ENCODE data around the gene AKAP8L. TPM values are rescaled to one million over a fixed set of nuclear protein-coding genes. Genes with fewer than 3 reads are reported as not detected.

Gene AKAP8L
- total and polyA plus RNA-seq, 11 donors = 43.3 to 72.2 (median 60.1) TPM

DNA sequence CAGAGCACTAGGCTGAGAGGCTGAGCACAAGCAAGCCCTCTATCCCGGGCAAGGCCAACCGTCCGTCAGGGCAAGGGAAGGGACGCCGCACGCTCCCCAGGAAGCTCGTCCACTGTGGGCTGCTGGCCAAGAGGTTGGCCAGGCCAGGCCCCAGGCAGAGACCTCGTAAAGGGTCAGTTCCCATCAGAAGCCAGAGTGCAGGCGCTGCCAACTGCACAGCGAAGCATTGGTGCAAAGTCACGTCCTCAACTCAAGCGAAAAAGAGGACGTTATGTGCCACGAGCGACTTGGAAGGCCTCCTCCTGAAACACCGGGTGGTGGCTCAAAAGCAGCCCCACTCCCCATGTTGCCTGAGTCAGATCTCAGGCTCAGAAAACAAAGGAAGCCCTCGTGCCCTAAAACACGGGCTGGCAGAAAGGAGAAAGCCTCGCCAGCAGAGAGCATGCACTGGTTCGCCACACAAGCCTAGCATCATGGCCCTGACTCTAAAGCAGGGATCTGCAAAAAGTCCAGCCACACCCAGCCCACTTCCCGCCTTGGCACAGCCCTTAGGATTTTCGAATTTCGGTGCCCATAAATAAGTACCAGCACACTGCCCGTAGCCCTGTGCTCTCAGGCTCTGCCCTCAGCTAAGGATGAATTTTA lies 43.9 kb downstream of the AKAP8L start:
- Histone ChIP-seq H3K4me1 (peaks cover 24 to 68% (median 52%) of the 10 kb centered on the region in 12 donors), H3K4me3 (peak overlapping the region in 9 of 12 donors; percentile 6 to 42 (median 16)), H3K27me3 (no peaks in the 10 kb centered on the region), H3K36me3 (peaks cover 3 to 43% (median 33%) of the 10 kb centered on the region in 9 donors), H3K27ac (peak overlapping the region; percentile 25 to 96 (median 74)), H3K9me3 (no peaks in the 10 kb centered on the region)
- WGBS, 4 donors = 19 to 29% (median 25%) methylated on average over 19 to 24 of the region's 24 CpGs
- peak; percentile 26 to 57 (median 44) for ATAC-seq
- TF ChIP-seq, protein P1, sequence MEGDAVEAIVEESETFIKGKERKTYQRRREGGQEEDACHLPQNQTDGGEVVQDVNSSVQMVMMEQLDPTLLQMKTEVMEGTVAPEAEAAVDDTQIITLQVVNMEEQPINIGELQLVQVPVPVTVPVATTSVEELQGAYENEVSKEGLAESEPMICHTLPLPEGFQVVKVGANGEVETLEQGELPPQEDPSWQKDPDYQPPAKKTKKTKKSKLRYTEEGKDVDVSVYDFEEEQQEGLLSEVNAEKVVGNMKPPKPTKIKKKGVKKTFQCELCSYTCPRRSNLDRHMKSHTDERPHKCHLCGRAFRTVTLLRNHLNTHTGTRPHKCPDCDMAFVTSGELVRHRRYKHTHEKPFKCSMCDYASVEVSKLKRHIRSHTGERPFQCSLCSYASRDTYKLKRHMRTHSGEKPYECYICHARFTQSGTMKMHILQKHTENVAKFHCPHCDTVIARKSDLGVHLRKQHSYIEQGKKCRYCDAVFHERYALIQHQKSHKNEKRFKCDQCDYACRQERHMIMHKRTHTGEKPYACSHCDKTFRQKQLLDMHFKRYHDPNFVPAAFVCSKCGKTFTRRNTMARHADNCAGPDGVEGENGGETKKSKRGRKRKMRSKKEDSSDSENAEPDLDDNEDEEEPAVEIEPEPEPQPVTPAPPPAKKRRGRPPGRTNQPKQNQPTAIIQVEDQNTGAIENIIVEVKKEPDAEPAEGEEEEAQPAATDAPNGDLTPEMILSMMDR (IDR thresholded peaks at IDR 0.05) = no peak
- no peak for TF ChIP-seq POLR2A (IDR thresholded peaks at IDR 0.05)
- intact Hi-C loops (cut with DNase I) = loop anchor here in 9 of 10 donors (2.0 to 10.0 kb wide), 13 partner anchors 42 to 248 kb away; partner anchors contain the start of genes BRD4 (in 3 of the 9), AKAP8L (in 2 of the 9) and WIZ (in 1 of the 9)
- peak; percentile 61 to 88 (median 83) for DNase-seq

DNA sequence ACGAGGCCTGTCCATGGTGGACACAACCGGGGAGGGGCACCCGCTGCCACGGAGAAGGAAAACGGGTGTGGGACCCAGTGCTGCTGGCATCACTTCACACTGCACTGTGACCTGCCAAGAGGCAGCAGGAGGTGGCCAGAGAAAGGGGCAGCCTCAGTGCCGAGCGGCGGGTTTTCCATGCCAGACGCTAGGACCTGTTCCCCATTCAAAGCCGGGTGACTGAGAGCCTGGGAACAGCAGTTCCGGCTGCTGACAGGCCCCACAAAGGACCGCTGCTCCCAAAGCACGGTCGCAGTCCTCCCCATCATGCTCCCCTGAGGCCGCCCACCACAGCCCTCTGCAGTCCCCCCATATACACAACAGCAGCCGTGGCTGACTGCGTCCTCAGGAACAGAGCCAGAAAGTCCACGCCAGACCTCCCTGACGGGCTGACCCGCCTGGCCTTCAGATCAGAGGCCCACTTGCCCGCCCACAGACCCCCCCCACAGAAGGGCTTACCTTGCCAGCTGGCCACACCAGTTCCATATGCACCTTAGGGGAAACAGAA lies 44.6 kb downstream of the AKAP8L start:
- ATAC-seq = peak in 2 of 4 donors; percentile 1 to 5
- 40 to 58% (median 50%) methylated on average over 10 to 21 of the region's 21 CpGs for WGBS, 4 donors

DNA sequence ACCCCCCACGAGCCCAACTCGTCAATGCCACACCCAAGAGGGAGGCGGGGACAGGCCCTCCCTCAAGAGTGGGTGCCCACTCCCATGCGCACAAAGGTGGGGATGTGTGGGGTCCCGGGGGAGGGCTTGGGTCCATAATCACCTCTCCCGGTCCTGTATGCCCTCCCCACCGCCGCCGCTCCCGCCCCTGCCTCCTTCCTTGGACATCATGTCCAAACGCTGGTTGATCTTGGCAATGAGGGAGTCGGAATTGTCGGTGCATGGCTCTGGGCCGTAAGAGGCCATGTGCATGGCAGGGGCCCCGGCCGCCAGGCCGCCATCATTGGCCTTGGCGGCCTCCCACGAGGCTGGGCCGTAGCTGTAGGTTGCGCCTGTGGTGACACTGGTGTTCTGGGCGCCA lies 45.1 kb downstream of the AKAP8L start:
- WGBS, 4 donors = 87 to 94% (median 92%) methylated on average over 19 to 22 of the region's 22 CpGs

More for the DNA sequence above, 44.6 kb downstream of the AKAP8L start:
- peak in 2 of 5 donors; percentile 56 to 70 for DNase-seq
- Histone ChIP-seq H3K9me3 (no peaks in the 10 kb centered on the region), H3K36me3 (peaks cover 6 to 50% (median 40%) of the 10 kb centered on the region in 9 donors), H3K27me3 (no peaks in the 10 kb centered on the region), H3K27ac (peak overlapping the region; percentile 25 to 96 (median 74)), H3K4me1 (peaks cover 24 to 67% (median 52%) of the 10 kb centered on the region in 12 donors), H3K4me3 (peak overlapping the region in 9 of 12 donors; percentile 6 to 42 (median 16))
- intact Hi-C loops (cut with DNase I) = loop anchor here in 4 of 10 donors (2.0 to 10.0 kb wide), 4 partner anchors 79 to 199 kb away; no protein-coding TSS in a partner anchor
- no peak for TF ChIP-seq POLR2A (IDR thresholded peaks at IDR 0.05)
- TF ChIP-seq, protein P1 (IDR thresholded peaks at IDR 0.05) = no peak

More for the DNA sequence above, 45.1 kb downstream of the AKAP8L start:
- no peak overlapping the region for H3K4me3 ChIP-seq
- intact Hi-C loops (cut with DNase I) = loop anchor here in 4 of 10 donors (2.0 to 10.0 kb wide), 4 partner anchors 79 to 199 kb away; no protein-coding TSS in a partner anchor
- H3K27me3 ChIP-seq = no peaks in the 10 kb centered on the region
- ATAC-seq (no peak), DNase-seq (no peak)
- no peaks in the 10 kb centered on the region for H3K9me3 ChIP-seq
- H3K4me1 ChIP-seq = peaks cover 24 to 68% (median 52%) of the 10 kb centered on the region in 12 donors
- H3K27ac ChIP-seq = peak overlapping the region in 8 of 12 donors; percentile 63 to 96 (median 77)
- H3K36me3 ChIP-seq = peaks cover 6 to 56% (median 43%) of the 10 kb centered on the region in 9 donors
- TF ChIP-seq, protein P1 (IDR thresholded peaks at IDR 0.05) = no peak

Data from heart left ventricle (tissue), 16 donors.